Calu3 (cell line): ENCODE measurements around the gene GRIK4. TPM values are rescaled to one million over a fixed set of nuclear protein-coding genes. Genes with fewer than 3 reads are reported as not detected.
A peak's percentile ranks its signal among the peaks of the same experiment; 100 is the strongest.

ENCODE experiments used
- BruUV-seq: library from RNA; stranded (reverse); fragments of 400-500 nt; replicated peaks from 2 replicates; lab custom pipeline; 2021; lab: Mats Ljungman, UMichigan
- CTCF ChIA-PET: fragments of 300-600 bp; sonication (Branson Sonifier 250); formaldehyde crosslinking; loops from one replicate; lab custom pipeline; 2022; ENCODE audit warnings: antibody characterized with exemption; lab: Charles Lee
- DNase-seq: peaks from one replicate; pipeline ENCODE4 v3.0.0; 2022
- H3K27ac Mint-ChIP-seq: one replicate; pipeline ENCODE4 v1.8.0; 2022; ENCODE audit warnings: mixed read lengths; ENCODE audit not compliant: unreplicated experiment
- H3K27me3 Mint-ChIP-seq: one replicate; pipeline ENCODE4 v1.8.0; 2022; ENCODE audit warnings: mixed read lengths; ENCODE audit not compliant: unreplicated experiment
- H3K36me3 Mint-ChIP-seq: one replicate; pipeline ENCODE4 v1.8.0; 2022; ENCODE audit warnings: mild to moderate bottlenecking, moderate library complexity, mixed read lengths; ENCODE audit not compliant: insufficient read depth, unreplicated experiment
- H3K4me1 Mint-ChIP-seq: one replicate; pipeline ENCODE4 v1.8.0; 2022; ENCODE audit warnings: mild to moderate bottlenecking, low read depth, mixed read lengths; ENCODE audit not compliant: unreplicated experiment
- H3K4me3 Mint-ChIP-seq: one replicate; pipeline ENCODE4 v1.8.0; 2022; ENCODE audit warnings: mild to moderate bottlenecking, low read depth, moderate library complexity, mixed read lengths; ENCODE audit not compliant: unreplicated experiment
- H3K9me3 Mint-ChIP-seq: one replicate; pipeline ENCODE4 v1.8.0; 2022; ENCODE audit warnings: low read depth, mixed read lengths; ENCODE audit not compliant: unreplicated experiment
- intact Hi-C: fragments of 100-400 bp; cut with micrococcal nuclease; formaldehyde crosslinking; loops from one replicate; pipeline ENCODE4 v1.10.0; 2022; ENCODE audit not compliant: unreplicated experiment
- total RNA-seq: library from RNA; stranded (reverse); gene quantifications from 2 replicates; pipeline ENCODE4 v1.2.3, GENCODE V29; 2022
- TF ChIP-seq, protein P1 (sequence below): fragments of 200-600 bp; IDR thresholded peaks from one replicate; pipeline ENCODE4 v1.8.0; 2022; ENCODE audit warnings: antibody characterized with exemption; ENCODE audit not compliant: unreplicated experiment

The GRIK4 gene
- total RNA-seq, 1 experiment from 2014 or later, result not detected

- Mint-ChIP-seq H3K9me3 (no peaks in the 10 kb centered on the region), H3K4me3 (no peak overlapping the region), H3K36me3 (no peaks in the 10 kb centered on the region), H3K27ac (no peak overlapping the region), H3K4me1 (peaks cover 18% of the 10 kb centered on the region), H3K27me3 (peaks cover 35% of the 10 kb centered on the region)
- no TSS peak for BruUV-seq
- intact Hi-C loops, result no loop called here
- DNase-seq, result no peak
- TF ChIP-seq, protein P1, sequence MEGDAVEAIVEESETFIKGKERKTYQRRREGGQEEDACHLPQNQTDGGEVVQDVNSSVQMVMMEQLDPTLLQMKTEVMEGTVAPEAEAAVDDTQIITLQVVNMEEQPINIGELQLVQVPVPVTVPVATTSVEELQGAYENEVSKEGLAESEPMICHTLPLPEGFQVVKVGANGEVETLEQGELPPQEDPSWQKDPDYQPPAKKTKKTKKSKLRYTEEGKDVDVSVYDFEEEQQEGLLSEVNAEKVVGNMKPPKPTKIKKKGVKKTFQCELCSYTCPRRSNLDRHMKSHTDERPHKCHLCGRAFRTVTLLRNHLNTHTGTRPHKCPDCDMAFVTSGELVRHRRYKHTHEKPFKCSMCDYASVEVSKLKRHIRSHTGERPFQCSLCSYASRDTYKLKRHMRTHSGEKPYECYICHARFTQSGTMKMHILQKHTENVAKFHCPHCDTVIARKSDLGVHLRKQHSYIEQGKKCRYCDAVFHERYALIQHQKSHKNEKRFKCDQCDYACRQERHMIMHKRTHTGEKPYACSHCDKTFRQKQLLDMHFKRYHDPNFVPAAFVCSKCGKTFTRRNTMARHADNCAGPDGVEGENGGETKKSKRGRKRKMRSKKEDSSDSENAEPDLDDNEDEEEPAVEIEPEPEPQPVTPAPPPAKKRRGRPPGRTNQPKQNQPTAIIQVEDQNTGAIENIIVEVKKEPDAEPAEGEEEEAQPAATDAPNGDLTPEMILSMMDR, result no peak
- CTCF ChIA-PET, result no interaction called here
These were observed 98.6 kb downstream of the GRIK4 start for GRCh38 chr11:120610111-120610510.

GRCh38 chr11:120611581-120611980, 100.0 kb downstream of the GRIK4 start:
- H3K4me1 Mint-ChIP-seq, result peaks cover 18% of the 10 kb centered on the region
- H3K27ac Mint-ChIP-seq, result no peak overlapping the region
- CTCF ChIA-PET, result no interaction called here
- H3K27me3 Mint-ChIP-seq, result peaks cover 20% of the 10 kb centered on the region
- no peaks in the 10 kb centered on the region for H3K36me3 Mint-ChIP-seq
- intact Hi-C loops, result no loop called here
- BruUV-seq, result no TSS peak
- TF ChIP-seq, protein P1, result no peak
- H3K4me3 Mint-ChIP-seq, result no peak overlapping the region
- H3K9me3 Mint-ChIP-seq, result peaks cover 3% of the 10 kb centered on the region
- DNase-seq, result no peak

DNA sequence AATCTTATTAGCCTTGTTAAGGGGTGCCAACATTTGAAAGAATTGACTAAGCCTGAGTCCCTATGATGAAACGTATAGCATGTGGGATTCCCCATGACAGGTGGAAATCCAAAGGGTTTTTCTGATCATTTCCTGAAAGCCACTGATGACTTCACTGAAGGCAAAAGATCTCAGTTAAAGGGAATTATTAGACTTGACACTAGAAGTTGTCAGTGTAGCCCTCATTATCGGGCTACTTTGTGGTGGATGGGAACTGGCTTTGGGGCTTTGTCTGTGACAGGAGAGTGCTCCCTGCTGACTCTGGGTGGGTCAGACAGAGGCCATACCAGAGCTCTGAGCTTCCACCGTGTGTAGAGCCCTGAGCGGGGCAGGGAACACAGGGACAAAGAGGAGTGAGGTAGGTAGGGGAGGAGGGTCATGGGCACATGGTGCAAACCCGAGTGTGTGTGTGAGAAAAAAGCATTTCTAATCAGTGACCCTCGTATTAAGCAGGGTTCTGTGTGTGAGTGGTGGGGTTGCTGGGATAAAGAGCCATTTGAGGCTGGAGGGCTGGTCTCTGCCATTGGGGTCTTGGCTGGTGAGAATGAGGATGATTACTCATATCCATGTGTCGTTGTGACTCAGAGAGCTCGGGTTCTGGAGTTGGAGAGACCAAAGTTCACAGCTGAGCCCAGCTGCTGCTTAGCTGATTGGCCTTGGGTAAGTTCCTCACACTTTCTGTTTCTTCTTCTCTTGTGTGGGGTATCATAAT, 101.1 kb downstream of the GRIK4 start:
- Mint-ChIP-seq H3K4me1 (peaks cover 18% of the 10 kb centered on the region), H3K27me3 (peaks cover 12% of the 10 kb centered on the region), H3K4me3 (no peak overlapping the region), H3K27ac (peak overlapping the region; percentile 68), H3K9me3 (peaks cover 4% of the 10 kb centered on the region), H3K36me3 (no peaks in the 10 kb centered on the region)
- CTCF ChIA-PET, result no interaction called here
- TF ChIP-seq, protein P1, result no peak
- intact Hi-C loops, result no loop called here
- peak; percentile 8 for DNase-seq
- BruUV-seq, result no TSS peak

DNA sequence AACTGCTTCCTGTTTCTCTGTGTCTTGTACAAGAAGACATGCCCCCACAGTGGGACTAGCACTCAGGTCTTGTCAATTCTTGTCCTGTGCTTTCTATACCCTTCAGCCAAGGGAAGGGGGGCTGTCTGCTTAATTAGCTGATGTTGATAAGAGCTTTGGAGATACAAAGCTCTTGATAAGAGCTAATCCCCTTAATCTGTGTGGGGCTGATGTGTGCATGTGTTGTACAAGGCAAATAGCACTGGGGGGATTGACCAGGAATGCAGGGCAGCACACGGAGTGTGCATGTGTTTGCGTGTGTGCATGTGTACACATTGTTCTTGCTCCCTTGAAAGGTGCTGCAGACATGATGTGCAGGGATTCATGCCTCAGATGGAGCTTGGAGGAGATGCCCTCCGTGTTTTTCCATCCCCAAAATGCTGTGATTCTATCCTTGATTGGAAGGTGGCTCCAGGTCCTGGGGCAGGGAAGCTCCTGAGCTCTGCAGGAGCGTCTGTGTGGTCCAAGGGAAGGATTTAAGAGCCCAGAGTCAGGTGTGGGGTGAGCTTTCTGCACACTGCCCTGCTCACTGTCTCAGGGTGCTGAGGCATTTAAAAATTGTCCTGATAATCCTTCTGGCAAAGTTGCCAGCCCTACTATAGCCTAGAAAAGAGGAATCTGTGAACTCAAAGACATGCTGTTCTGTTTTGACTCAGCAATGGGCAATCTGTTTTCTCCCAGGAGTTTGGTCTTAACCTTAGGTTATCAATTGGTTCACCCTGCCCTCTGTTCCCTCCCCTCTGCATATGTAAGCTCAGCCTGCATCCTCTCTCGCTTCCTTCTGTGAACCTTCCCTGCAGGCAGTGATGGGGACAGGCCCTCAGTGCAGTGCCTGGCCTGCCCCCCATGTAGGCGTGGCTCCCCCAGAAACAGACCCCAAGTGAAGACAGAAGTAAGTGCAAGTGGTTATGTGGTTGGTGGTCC, 102.0 kb downstream of the GRIK4 start:
- TF ChIP-seq, protein P1, result no peak
- H3K27me3 Mint-ChIP-seq, result peaks cover 12% of the 10 kb centered on the region
- intact Hi-C loops, result no loop called here
- H3K36me3 Mint-ChIP-seq, result no peaks in the 10 kb centered on the region
- H3K4me3 Mint-ChIP-seq, result no peak overlapping the region
- CTCF ChIA-PET, result no interaction called here
- no peak overlapping the region for H3K27ac Mint-ChIP-seq
- H3K9me3 Mint-ChIP-seq, result peaks cover 10% of the 10 kb centered on the region
- no TSS peak for BruUV-seq
- H3K4me1 Mint-ChIP-seq, result peaks cover 18% of the 10 kb centered on the region
- DNase-seq, result no peak
